NB4 (cell line): ENCODE measurements around the gene GPR89B.

Experiments used
- MYC ChIP-seq: IDR thresholded peaks from 2 replicates; pipeline ENCODE4 v1.6.1; 2011; ENCODE audit warnings: low read depth, low read length
- TF ChIP-seq, protein P1 (sequence below): IDR thresholded peaks from one replicate; pipeline ENCODE4 v1.5.1; 2012; ENCODE audit warnings: low read depth, low read length

DNA sequence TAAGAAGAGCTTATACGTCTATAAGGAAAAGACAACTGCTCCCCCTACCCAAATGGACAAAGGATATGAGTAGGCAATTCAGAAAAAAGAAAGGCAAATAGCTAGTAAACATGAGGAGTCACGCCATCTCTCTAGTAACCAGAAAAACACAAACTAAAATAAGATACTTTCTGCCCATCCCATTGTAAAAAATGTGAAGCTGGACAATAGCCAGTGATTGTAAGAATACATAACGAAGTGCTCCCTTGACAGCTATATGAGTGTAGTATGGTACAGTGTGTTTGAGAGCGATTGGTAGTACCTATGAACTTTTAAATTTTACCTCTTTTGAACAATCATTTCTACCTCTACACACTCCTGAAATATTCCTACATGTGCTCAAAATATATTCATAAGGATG is 33.1 kb upstream of the GPR89B start:
- TF ChIP-seq, protein P1, sequence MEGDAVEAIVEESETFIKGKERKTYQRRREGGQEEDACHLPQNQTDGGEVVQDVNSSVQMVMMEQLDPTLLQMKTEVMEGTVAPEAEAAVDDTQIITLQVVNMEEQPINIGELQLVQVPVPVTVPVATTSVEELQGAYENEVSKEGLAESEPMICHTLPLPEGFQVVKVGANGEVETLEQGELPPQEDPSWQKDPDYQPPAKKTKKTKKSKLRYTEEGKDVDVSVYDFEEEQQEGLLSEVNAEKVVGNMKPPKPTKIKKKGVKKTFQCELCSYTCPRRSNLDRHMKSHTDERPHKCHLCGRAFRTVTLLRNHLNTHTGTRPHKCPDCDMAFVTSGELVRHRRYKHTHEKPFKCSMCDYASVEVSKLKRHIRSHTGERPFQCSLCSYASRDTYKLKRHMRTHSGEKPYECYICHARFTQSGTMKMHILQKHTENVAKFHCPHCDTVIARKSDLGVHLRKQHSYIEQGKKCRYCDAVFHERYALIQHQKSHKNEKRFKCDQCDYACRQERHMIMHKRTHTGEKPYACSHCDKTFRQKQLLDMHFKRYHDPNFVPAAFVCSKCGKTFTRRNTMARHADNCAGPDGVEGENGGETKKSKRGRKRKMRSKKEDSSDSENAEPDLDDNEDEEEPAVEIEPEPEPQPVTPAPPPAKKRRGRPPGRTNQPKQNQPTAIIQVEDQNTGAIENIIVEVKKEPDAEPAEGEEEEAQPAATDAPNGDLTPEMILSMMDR = no peak
- TF ChIP-seq MYC = no peak
